ENCODE measurements around the gene NCAPD2. TPM values are rescaled to one million over a fixed set of nuclear protein-coding genes. Genes with fewer than 3 reads are reported as not detected.

Gene NCAPD2
- total and polyA plus RNA-seq, 8 donors: 5.6 to 16.2 (median 8.5) TPM

GRCh38 chr12:6461401-6462233 is 32.3 kb upstream of the NCAPD2 start:
- Histone ChIP-seq H3K9me3 (no peaks in the 10 kb centered on the region), H3K36me3 (peaks cover 0 to 68% (median 17%) of the 10 kb centered on the region in 3 donors), H3K4me1 (no peaks in the 10 kb centered on the region), H3K27me3 (no peaks in the 10 kb centered on the region), H3K4me3 (no peak overlapping the region), H3K27ac (peak overlapping the region in 2 of 4 donors; percentile 28 to 51)
- intact Hi-C loops (cut with DNase I): loop anchor here in 1 of 3 donors (5.0 kb wide), 1 partner anchor 34 kb away; no protein-coding TSS in a partner anchor
- TF ChIP-seq CTCF (IDR thresholded peaks at IDR 0.05): no peak
- FAIRE-seq: no peak
- WGBS, 2 donors: 78 to 85% methylated on average over 15 of the region's 15 CpGs
- ATAC-seq: peak in 3 of 4 donors; percentile 22 to 72 (median 68)
- peak in 1 of 6 donors; percentile 64 for DNase-seq

GRCh38 chr12:6462234-6462995 is 31.5 kb upstream of the NCAPD2 start:
- H3K27me3 ChIP-seq: no peaks in the 10 kb centered on the region
- no peak for DNase-seq

GRCh38 chr12:6463216-6463615 is 30.7 kb upstream of the NCAPD2 start:
- Histone ChIP-seq H3K27ac (no peak overlapping the region), H3K36me3 (peaks cover 0 to 52% (median 10%) of the 10 kb centered on the region in 3 donors)
- WGBS, 2 donors: 67 to 81% methylated on average over 7 of the region's 7 CpGs

More at GRCh38 chr12:6462234-6462995, 31.5 kb upstream of the NCAPD2 start:
- WGBS, 2 donors: 87 to 91% methylated on average over 14 of the region's 14 CpGs
- H3K9me3 ChIP-seq: no peaks in the 10 kb centered on the region
- intact Hi-C loops (cut with DNase I): loop anchor here in 1 of 3 donors (5.0 kb wide), 1 partner anchor 35 kb away; no protein-coding TSS in a partner anchor
- FAIRE-seq (no peak), ATAC-seq (no peak)
- peaks cover 0 to 60% (median 15%) of the 10 kb centered on the region in 3 donors for H3K36me3 ChIP-seq
- H3K27ac ChIP-seq: peak overlapping the region in 2 of 4 donors; percentile 28 to 51
- TF ChIP-seq CTCF (IDR thresholded peaks at IDR 0.05): no peak
- no peaks in the 10 kb centered on the region for H3K4me1 ChIP-seq
- H3K4me3 ChIP-seq: no peak overlapping the region

GRCh38 chr12:6463858-6464257 is 30.0 kb upstream of the NCAPD2 start:
- Histone ChIP-seq H3K4me1 (no peaks in the 10 kb centered on the region), H3K9me3 (no peaks in the 10 kb centered on the region), H3K27me3 (no peaks in the 10 kb centered on the region), H3K4me3 (no peak overlapping the region), H3K27ac (no peak overlapping the region), H3K36me3 (peaks cover 0 to 45% (median 5%) of the 10 kb centered on the region in 3 donors)
- 84 to 86% methylated on average over 6 of the region's 6 CpGs for WGBS, 2 donors
- DNase-seq (no peak), FAIRE-seq (no peak), ATAC-seq (no peak)
- TF ChIP-seq CTCF (IDR thresholded peaks at IDR 0.05): no peak
- intact Hi-C loops (cut with DNase I): loop anchor here in 1 of 3 donors (5.0 kb wide), 1 partner anchor 37 kb away; no protein-coding TSS in a partner anchor

More at GRCh38 chr12:6463216-6463615, 30.7 kb upstream of the NCAPD2 start:
- Histone ChIP-seq H3K9me3 (no peaks in the 10 kb centered on the region), H3K4me3 (no peak overlapping the region), H3K27me3 (no peaks in the 10 kb centered on the region), H3K4me1 (no peaks in the 10 kb centered on the region)
- DNase-seq: no peak
- intact Hi-C loops (cut with DNase I): loop anchor here in 1 of 3 donors (5.0 kb wide), 1 partner anchor 36 kb away; no protein-coding TSS in a partner anchor
- no peak for TF ChIP-seq CTCF (IDR thresholded peaks at IDR 0.05)
- no peak for FAIRE-seq
- no peak for ATAC-seq
